ENCODE data around the gene SPDYE6. TPM values are rescaled to one million over a fixed set of nuclear protein-coding genes. Genes with fewer than 3 reads are reported as not detected.
"Not testable (repeated sequence)": the region's sequence is repeated elsewhere in the genome, so short reads cannot be mapped to it uniquely, and the experiment has no call there.

Gene SPDYE6
- total RNA-seq, 1 experiment from 2014 or later, result not detected

DNA sequence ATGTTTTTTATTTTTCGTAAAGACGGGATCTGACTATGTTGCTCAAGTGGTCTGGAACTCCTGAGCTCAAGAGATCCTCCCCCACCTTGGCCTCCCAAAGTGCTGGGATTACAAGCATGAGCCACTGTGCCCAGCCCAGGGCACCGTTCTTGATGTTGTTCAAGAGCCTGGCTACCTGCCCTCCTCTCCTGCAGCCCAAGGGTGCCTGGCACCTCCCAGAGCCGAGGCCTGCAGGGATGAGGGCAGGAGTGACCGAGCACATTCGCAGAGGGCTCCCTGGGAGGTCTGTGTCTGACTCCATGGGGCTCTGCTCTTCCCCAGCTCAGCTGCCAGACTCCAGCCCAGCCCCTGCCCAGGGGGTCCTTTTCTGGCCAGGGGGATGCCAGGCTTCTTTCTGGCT lies 54.2 kb downstream of the SPDYE6 start:
- no peaks in the 10 kb centered on the region for H3K79me2 ChIP-seq (ENCODE audit: insufficient read depth, low read length)
- H4K20me1 ChIP-seq (ENCODE audit: insufficient read depth), result no peaks in the 10 kb centered on the region
- H3K9me2 ChIP-seq (ENCODE audit: insufficient read depth), result no peaks in the 10 kb centered on the region
- H3K9ac ChIP-seq (ENCODE audit: low read length), result no peak overlapping the region
- no peak overlapping the region for H2AFZ ChIP-seq (ENCODE audit: low read depth, low read length, poor library complexity, severe bottlenecking)
- BruUV-seq (replicated peaks), result no TSS peak
- no peak for TF ChIP-seq RAD21 (IDR thresholded peaks at IDR 0.05; ENCODE audit: low read depth)
- TF ChIP-seq SP1 (IDR thresholded peaks at IDR 0.05; ENCODE audit: low read depth), result no peak
- TF ChIP-seq ELF1 (IDR thresholded peaks at IDR 0.05; ENCODE audit: borderline replicate concordance, low read depth), result no peak
- TF ChIP-seq, protein P1, sequence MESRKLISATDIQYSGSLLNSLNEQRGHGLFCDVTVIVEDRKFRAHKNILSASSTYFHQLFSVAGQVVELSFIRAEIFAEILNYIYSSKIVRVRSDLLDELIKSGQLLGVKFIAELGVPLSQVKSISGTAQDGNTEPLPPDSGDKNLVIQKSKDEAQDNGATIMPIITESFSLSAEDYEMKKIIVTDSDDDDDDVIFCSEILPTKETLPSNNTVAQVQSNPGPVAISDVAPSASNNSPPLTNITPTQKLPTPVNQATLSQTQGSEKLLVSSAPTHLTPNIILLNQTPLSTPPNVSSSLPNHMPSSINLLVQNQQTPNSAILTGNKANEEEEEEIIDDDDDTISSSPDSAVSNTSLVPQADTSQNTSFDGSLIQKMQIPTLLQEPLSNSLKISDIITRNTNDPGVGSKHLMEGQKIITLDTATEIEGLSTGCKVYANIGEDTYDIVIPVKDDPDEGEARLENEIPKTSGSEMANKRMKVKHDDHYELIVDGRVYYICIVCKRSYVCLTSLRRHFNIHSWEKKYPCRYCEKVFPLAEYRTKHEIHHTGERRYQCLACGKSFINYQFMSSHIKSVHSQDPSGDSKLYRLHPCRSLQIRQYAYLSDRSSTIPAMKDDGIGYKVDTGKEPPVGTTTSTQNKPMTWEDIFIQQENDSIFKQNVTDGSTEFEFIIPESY (IDR thresholded peaks at IDR 0.05; ENCODE audit: extremely low read depth, insufficient replicate concordance, low read length), result no peak
- TF ChIP-seq ZFX (IDR thresholded peaks at IDR 0.05), result no peak
- TF ChIP-seq, protein P2, sequence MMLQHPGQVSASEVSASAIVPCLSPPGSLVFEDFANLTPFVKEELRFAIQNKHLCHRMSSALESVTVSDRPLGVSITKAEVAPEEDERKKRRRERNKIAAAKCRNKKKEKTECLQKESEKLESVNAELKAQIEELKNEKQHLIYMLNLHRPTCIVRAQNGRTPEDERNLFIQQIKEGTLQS (IDR thresholded peaks at IDR 0.05), result no peak
- TF ChIP-seq EZH2phosphoT487 (IDR thresholded peaks at IDR 0.05; ENCODE audit: borderline replicate concordance), result no peak
- TF ChIP-seq, protein P3, sequence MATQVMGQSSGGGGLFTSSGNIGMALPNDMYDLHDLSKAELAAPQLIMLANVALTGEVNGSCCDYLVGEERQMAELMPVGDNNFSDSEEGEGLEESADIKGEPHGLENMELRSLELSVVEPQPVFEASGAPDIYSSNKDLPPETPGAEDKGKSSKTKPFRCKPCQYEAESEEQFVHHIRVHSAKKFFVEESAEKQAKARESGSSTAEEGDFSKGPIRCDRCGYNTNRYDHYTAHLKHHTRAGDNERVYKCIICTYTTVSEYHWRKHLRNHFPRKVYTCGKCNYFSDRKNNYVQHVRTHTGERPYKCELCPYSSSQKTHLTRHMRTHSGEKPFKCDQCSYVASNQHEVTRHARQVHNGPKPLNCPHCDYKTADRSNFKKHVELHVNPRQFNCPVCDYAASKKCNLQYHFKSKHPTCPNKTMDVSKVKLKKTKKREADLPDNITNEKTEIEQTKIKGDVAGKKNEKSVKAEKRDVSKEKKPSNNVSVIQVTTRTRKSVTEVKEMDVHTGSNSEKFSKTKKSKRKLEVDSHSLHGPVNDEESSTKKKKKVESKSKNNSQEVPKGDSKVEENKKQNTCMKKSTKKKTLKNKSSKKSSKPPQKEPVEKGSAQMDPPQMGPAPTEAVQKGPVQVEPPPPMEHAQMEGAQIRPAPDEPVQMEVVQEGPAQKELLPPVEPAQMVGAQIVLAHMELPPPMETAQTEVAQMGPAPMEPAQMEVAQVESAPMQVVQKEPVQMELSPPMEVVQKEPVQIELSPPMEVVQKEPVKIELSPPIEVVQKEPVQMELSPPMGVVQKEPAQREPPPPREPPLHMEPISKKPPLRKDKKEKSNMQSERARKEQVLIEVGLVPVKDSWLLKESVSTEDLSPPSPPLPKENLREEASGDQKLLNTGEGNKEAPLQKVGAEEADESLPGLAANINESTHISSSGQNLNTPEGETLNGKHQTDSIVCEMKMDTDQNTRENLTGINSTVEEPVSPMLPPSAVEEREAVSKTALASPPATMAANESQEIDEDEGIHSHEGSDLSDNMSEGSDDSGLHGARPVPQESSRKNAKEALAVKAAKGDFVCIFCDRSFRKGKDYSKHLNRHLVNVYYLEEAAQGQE (IDR thresholded peaks at IDR 0.05; ENCODE audit: low read depth), result no peak
- no peak for TF ChIP-seq EGR1 (IDR thresholded peaks at IDR 0.05; ENCODE audit: low read depth)
- no peak for TF ChIP-seq YY1 (IDR thresholded peaks at IDR 0.05; ENCODE audit: extremely low read depth, insufficient replicate concordance, low read depth, low read length)
- H3K36me3 ChIP-seq (ENCODE audit: control insufficient read depth in 1 of 2, insufficient read depth in 2 of 2, low read length in 2 of 2), result no peaks in the 10 kb centered on the region
- intact Hi-C loops (cut with micrococcal nuclease), result no loop called here
- ChIA-PET RAD21 (ENCODE audit: low non-redundant PET in 1 of 2, low total read pairs in 2 of 2, uncharacterized antibody in 2 of 2, unreplicated experiment in 2 of 2) (no interaction called here), POLR2A (no interaction called here), CTCF (no interaction called here)
- no peak for ATAC-seq
- H3K4me1 ChIP-seq (ENCODE audit: control insufficient read depth in 1 of 2, insufficient read depth in 2 of 2, low read length in 2 of 2), result no peaks in the 10 kb centered on the region; a peak in 1 of 4 replicates
- H3K27me3 ChIP-seq (ENCODE audit: insufficient read depth, low read length), result no peaks in the 10 kb centered on the region
- H3K27ac ChIP-seq (ENCODE audit: low read depth, low read length), result no peak overlapping the region
- no peaks in the 10 kb centered on the region for H3K9me3 ChIP-seq (ENCODE audit: control insufficient read depth in 1 of 2, insufficient read depth in 1 of 2, low read depth in 1 of 2, low read length in 2 of 2)
- no peak overlapping the region for H3K4me3 ChIP-seq (replicated peaks in 1 of 2; ENCODE audit: low read depth in 1 of 2, low read length in 2 of 2)
- DNase-seq (ENCODE audit: low read depth, low spot score), result no peak
- H3K4me2 ChIP-seq (ENCODE audit: low read length), result no peak overlapping the region

DNA sequence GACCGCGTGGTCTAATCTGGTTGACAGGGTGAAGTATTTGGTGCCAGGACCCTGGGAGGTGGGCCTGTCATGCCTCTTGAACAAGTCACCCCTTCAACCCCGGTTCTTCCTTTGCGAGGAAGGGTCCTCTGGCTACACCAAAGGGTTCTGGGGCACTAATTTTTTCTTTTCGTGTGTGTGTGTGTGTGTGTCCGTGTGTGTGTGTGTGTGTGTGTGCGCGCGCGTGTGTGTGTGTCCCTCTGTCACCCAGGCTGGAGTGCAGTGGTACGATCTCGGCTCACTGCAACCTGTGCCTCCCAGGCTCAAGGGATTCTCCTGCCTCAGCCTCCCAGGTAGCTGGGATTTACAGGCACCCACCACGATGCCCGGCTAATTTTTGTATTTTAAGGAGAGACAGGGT lies 54.9 kb downstream of the SPDYE6 start:
- H3K36me3 ChIP-seq (ENCODE audit: control insufficient read depth in 1 of 2, insufficient read depth in 2 of 2, low read length in 2 of 2); RAD21 ChIA-PET (ENCODE audit: low non-redundant PET in 1 of 2, low total read pairs in 2 of 2, uncharacterized antibody in 2 of 2, unreplicated experiment in 2 of 2); H3K27me3 ChIP-seq (ENCODE audit: insufficient read depth, low read length); H3K4me1 ChIP-seq (ENCODE audit: control insufficient read depth in 1 of 2, insufficient read depth in 2 of 2, low read length in 2 of 2); POLR2A ChIA-PET; intact Hi-C loops (cut with micrococcal nuclease); DNase-seq (ENCODE audit: low read depth, low spot score); H3K9me2 ChIP-seq (ENCODE audit: insufficient read depth); H3K27ac ChIP-seq (ENCODE audit: low read depth, low read length); H3K9me3 ChIP-seq (ENCODE audit: control insufficient read depth in 1 of 2, insufficient read depth in 1 of 2, low read depth in 1 of 2, low read length in 2 of 2); H3K4me2 ChIP-seq (ENCODE audit: low read length); BruUV-seq (replicated peaks); H3K9ac ChIP-seq (ENCODE audit: low read length); H2AFZ ChIP-seq (ENCODE audit: low read depth, low read length, poor library complexity, severe bottlenecking); H3K4me3 ChIP-seq (replicated peaks in 1 of 2; ENCODE audit: low read depth in 1 of 2, low read length in 2 of 2); H4K20me1 ChIP-seq (ENCODE audit: insufficient read depth); ATAC-seq; CTCF ChIA-PET; H3K79me2 ChIP-seq (ENCODE audit: insufficient read depth, low read length): not testable (repeated sequence)
